ENCODE measurements around the gene CHMP4B. TPM values are rescaled to one million over a fixed set of nuclear protein-coding genes. Genes with fewer than 3 reads are reported as not detected.
A peak's percentile ranks its signal among the peaks of the same experiment; 100 is the strongest.

CHMP4B gene
- total RNA-seq, result 10 to 100 TPM; 62.3 to 84.5 TPM

- H3K27ac Mint-ChIP-seq, result peak within 1 kb of the TSS; percentile 96 to 99
- peaks cover 0 to 5% of the 10 kb centered on the region in 2 donors for H3K27me3 Mint-ChIP-seq
- H3K4me3 Mint-ChIP-seq, result peak within 1 kb of the TSS; percentile 90
- H3K9me3 Mint-ChIP-seq, result no peaks in the 10 kb centered on the region
- DNase-seq (ENCODE audit: low spot score) (peak; percentile 98), ATAC-seq (peak; percentile 100)
- peaks cover 15% of the 10 kb centered on the region for H3K36me3 Mint-ChIP-seq
- H3K4me1 Mint-ChIP-seq (ENCODE audit: low read depth in 2 of 2), result peaks cover 36% of the 10 kb centered on the region in 2 donors
Measured at GRCh38 chr20:33810885-33811775, at the start of gene CHMP4B. TSS of gene CHMP4B (plus strand) at chr20:33811348. CDS start at chr20:33811469, 121 bp downstream.

- no peak overlapping the region for H3K4me3 Mint-ChIP-seq
- no peak for DNase-seq (ENCODE audit: low spot score)
- no peak overlapping the region for H3K27ac Mint-ChIP-seq
- no peaks in the 10 kb centered on the region for H3K4me1 Mint-ChIP-seq (ENCODE audit: low read depth in 2 of 2)
- no peaks in the 10 kb centered on the region for H3K27me3 Mint-ChIP-seq
- no peak for ATAC-seq
- no peaks in the 10 kb centered on the region for H3K9me3 Mint-ChIP-seq
- peaks cover 11% of the 10 kb centered on the region for H3K36me3 Mint-ChIP-seq
Measured at GRCh38 chr20:33761698-33762250, 49.4 kb upstream of the CHMP4B start.

- H3K9me3 Mint-ChIP-seq, result no peaks in the 10 kb centered on the region
- no peak overlapping the region for H3K27ac Mint-ChIP-seq
- H3K4me1 Mint-ChIP-seq (ENCODE audit: low read depth in 2 of 2), result no peaks in the 10 kb centered on the region
- DNase-seq (ENCODE audit: low spot score) (no peak), ATAC-seq (peak in 1 of 2 donors; percentile 17)
- H3K27me3 Mint-ChIP-seq, result no peaks in the 10 kb centered on the region
- no peaks in the 10 kb centered on the region for H3K36me3 Mint-ChIP-seq
- H3K4me3 Mint-ChIP-seq, result no peak overlapping the region
Measured at GRCh38 chr20:33765099-33765498, 46.0 kb upstream of the CHMP4B start.

GRCh38 chr20:33765592-33765991 is 45.6 kb upstream of the CHMP4B start:
- DNase-seq (ENCODE audit: low spot score) (no peak), ATAC-seq (no peak)
- H3K36me3 Mint-ChIP-seq, result no peaks in the 10 kb centered on the region
- H3K27ac Mint-ChIP-seq, result no peak overlapping the region
- H3K4me1 Mint-ChIP-seq (ENCODE audit: low read depth in 2 of 2), result no peaks in the 10 kb centered on the region
- no peak overlapping the region for H3K4me3 Mint-ChIP-seq
- H3K9me3 Mint-ChIP-seq, result no peaks in the 10 kb centered on the region
- H3K27me3 Mint-ChIP-seq, result no peaks in the 10 kb centered on the region

GRCh38 chr20:33766686-33767085 is 44.5 kb upstream of the CHMP4B start:
- ATAC-seq, result peak; percentile 17 to 20
- Mint-ChIP-seq H3K4me3 (no peak overlapping the region), H3K27me3 (no peaks in the 10 kb centered on the region), H3K4me1 (ENCODE audit: low read depth in 2 of 2) (no peaks in the 10 kb centered on the region), H3K9me3 (no peaks in the 10 kb centered on the region), H3K27ac (no peak overlapping the region), H3K36me3 (peaks cover under 1% of the 10 kb centered on the region)
- DNase-seq (ENCODE audit: low spot score), result no peak

- no peak for ATAC-seq
- H3K27me3 Mint-ChIP-seq, result no peaks in the 10 kb centered on the region
- no peak overlapping the region for H3K4me3 Mint-ChIP-seq
- no peaks in the 10 kb centered on the region for H3K9me3 Mint-ChIP-seq
- DNase-seq (ENCODE audit: low spot score), result no peak
- peaks cover 6% of the 10 kb centered on the region for H3K36me3 Mint-ChIP-seq
- H3K4me1 Mint-ChIP-seq (ENCODE audit: low read depth in 2 of 2), result no peaks in the 10 kb centered on the region
- no peak overlapping the region for H3K27ac Mint-ChIP-seq
Measured at GRCh38 chr20:33767777-33768138, 43.4 kb upstream of the CHMP4B start.

- no peak overlapping the region for H3K27ac Mint-ChIP-seq
- H3K9me3 Mint-ChIP-seq, result no peaks in the 10 kb centered on the region
- H3K36me3 Mint-ChIP-seq, result peaks cover 6% of the 10 kb centered on the region
- no peak for ATAC-seq
- no peaks in the 10 kb centered on the region for H3K4me1 Mint-ChIP-seq (ENCODE audit: low read depth in 2 of 2)
- DNase-seq (ENCODE audit: low spot score), result no peak
- no peaks in the 10 kb centered on the region for H3K27me3 Mint-ChIP-seq
- no peak overlapping the region for H3K4me3 Mint-ChIP-seq
Measured at GRCh38 chr20:33769043-33769442, 42.1 kb upstream of the CHMP4B start.

GRCh38 chr20:33770005-33770404 is 41.1 kb upstream of the CHMP4B start:
- no peaks in the 10 kb centered on the region for H3K4me1 Mint-ChIP-seq (ENCODE audit: low read depth in 2 of 2)

GRCh38 chr20:33771938-33772337 is 39.2 kb upstream of the CHMP4B start:
- Mint-ChIP-seq H3K4me3 (no peak overlapping the region), H3K4me1 (ENCODE audit: low read depth in 2 of 2) (no peaks in the 10 kb centered on the region), H3K27ac (no peak overlapping the region), H3K27me3 (no peaks in the 10 kb centered on the region), H3K36me3 (peaks cover 6% of the 10 kb centered on the region), H3K9me3 (no peaks in the 10 kb centered on the region)
- ATAC-seq, result no peak
- no peak for DNase-seq (ENCODE audit: low spot score)

More at GRCh38 chr20:33770005-33770404, 41.1 kb upstream of the CHMP4B start:
- Mint-ChIP-seq H3K36me3 (peaks cover 6% of the 10 kb centered on the region), H3K27me3 (no peaks in the 10 kb centered on the region), H3K9me3 (no peaks in the 10 kb centered on the region), H3K4me3 (no peak overlapping the region), H3K27ac (no peak overlapping the region)
- DNase-seq (ENCODE audit: low spot score) (no peak), ATAC-seq (no peak)

- Mint-ChIP-seq H3K4me3 (no peak overlapping the region), H3K4me1 (ENCODE audit: low read depth in 2 of 2) (no peaks in the 10 kb centered on the region), H3K9me3 (no peaks in the 10 kb centered on the region), H3K27ac (no peak overlapping the region), H3K36me3 (peaks cover 6% of the 10 kb centered on the region), H3K27me3 (no peaks in the 10 kb centered on the region)
- no peak for ATAC-seq
- no peak for DNase-seq (ENCODE audit: low spot score)
Measured at GRCh38 chr20:33772439-33772838, 38.7 kb upstream of the CHMP4B start.

GRCh38 chr20:33773412-33774089 is 37.6 kb upstream of the CHMP4B start:
- Mint-ChIP-seq H3K27me3 (no peaks in the 10 kb centered on the region), H3K27ac (no peak overlapping the region), H3K36me3 (peaks cover 6% of the 10 kb centered on the region), H3K4me3 (no peak overlapping the region), H3K9me3 (no peaks in the 10 kb centered on the region), H3K4me1 (ENCODE audit: low read depth in 2 of 2) (peaks cover 0 to under 1% of the 10 kb centered on the region in 2 donors)
- ATAC-seq, result peak in 1 of 2 donors; percentile 46
- no peak for DNase-seq (ENCODE audit: low spot score)

GRCh38 chr20:33777816-33778215 is 33.3 kb upstream of the CHMP4B start:
- ATAC-seq (no peak), DNase-seq (ENCODE audit: low spot score) (no peak)
- Mint-ChIP-seq H3K4me1 (ENCODE audit: low read depth in 2 of 2) (peaks cover 5% of the 10 kb centered on the region in 2 donors), H3K36me3 (no peaks in the 10 kb centered on the region), H3K4me3 (no peak overlapping the region), H3K9me3 (no peaks in the 10 kb centered on the region), H3K27ac (no peak overlapping the region), H3K27me3 (no peaks in the 10 kb centered on the region)

GRCh38 chr20:33781133-33781532 is 30.0 kb upstream of the CHMP4B start:
- DNase-seq (ENCODE audit: low spot score) (no peak), ATAC-seq (peak in 1 of 2 donors; percentile 36)
- no peaks in the 10 kb centered on the region for H3K27me3 Mint-ChIP-seq
- H3K27ac Mint-ChIP-seq, result no peak overlapping the region
- no peak overlapping the region for H3K4me3 Mint-ChIP-seq
- H3K4me1 Mint-ChIP-seq (ENCODE audit: low read depth in 2 of 2), result peaks cover 5% of the 10 kb centered on the region in 2 donors
- H3K9me3 Mint-ChIP-seq, result no peaks in the 10 kb centered on the region
- H3K36me3 Mint-ChIP-seq, result no peaks in the 10 kb centered on the region

GRCh38 chr20:33781945-33782344 is 29.2 kb upstream of the CHMP4B start:
- Mint-ChIP-seq H3K9me3 (no peaks in the 10 kb centered on the region), H3K4me1 (ENCODE audit: low read depth in 2 of 2) (peaks cover 5% of the 10 kb centered on the region in 2 donors), H3K27ac (no peak overlapping the region), H3K36me3 (no peaks in the 10 kb centered on the region), H3K27me3 (no peaks in the 10 kb centered on the region), H3K4me3 (no peak overlapping the region)
- ATAC-seq (no peak), DNase-seq (ENCODE audit: low spot score) (no peak)
